Measurements from ENCODE around the gene ITSN2.

Gene ITSN2

DNA sequence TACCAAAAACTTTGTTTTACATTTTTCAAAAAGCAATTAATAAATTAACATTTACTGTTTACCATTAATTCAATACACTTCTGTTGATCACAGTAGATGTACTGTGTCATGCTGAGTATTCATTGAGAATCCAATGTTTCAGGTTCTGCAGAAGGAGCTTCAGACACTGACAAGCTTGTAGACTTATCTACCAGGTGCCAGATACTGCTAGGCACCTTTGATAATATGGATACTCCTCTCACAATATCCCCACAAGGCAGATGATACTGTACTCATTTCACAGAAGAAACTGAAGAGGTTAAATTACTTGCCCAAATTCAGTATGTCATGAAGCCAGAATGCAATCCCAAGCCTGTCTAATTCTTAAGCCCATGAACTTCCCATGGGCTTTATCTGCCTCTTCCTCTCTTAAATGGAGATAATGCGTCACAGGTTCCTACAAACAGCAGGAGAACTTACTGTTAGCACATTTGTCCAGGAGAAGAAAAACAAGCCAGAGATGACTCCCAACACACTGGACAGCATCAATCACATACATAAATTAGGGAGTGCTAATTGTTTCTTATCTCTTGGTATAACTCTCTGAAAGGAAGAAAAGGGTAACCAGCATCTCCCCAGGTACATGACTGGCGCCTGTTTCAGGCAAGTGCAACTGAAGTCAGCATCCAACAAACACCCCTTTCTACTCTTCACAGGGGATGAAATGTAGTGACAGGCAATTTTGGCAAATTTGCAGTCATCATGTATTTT lies 27.4 kb downstream of the ITSN2 start:
- DNase-seq (ENCODE audit: insufficient read length, low spot score) = no peak
- no peak for FAIRE-seq
- TF ChIP-seq, protein P1, sequence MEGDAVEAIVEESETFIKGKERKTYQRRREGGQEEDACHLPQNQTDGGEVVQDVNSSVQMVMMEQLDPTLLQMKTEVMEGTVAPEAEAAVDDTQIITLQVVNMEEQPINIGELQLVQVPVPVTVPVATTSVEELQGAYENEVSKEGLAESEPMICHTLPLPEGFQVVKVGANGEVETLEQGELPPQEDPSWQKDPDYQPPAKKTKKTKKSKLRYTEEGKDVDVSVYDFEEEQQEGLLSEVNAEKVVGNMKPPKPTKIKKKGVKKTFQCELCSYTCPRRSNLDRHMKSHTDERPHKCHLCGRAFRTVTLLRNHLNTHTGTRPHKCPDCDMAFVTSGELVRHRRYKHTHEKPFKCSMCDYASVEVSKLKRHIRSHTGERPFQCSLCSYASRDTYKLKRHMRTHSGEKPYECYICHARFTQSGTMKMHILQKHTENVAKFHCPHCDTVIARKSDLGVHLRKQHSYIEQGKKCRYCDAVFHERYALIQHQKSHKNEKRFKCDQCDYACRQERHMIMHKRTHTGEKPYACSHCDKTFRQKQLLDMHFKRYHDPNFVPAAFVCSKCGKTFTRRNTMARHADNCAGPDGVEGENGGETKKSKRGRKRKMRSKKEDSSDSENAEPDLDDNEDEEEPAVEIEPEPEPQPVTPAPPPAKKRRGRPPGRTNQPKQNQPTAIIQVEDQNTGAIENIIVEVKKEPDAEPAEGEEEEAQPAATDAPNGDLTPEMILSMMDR (IDR thresholded peaks at IDR 0.05; ENCODE audit: insufficient read depth, missing control alignments) = no peak

DNA sequence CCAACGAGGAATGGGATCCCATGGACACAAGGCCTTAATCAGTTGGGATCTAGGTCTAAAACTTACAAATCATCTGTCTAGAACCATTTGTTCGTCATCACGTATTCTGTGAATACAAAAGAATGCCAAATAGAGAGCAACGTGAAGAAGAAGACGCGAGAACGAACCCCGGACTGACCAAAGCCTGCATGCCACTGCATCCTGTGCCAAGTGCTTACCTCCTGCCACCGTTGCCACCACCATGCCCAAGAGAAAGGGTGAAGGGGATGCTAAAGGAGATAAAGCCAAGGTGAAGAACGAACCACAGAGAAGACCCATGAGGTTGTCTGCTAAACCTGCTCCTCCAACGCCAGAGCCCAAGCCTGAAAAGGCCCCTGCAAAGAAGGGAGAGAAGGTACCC lies 30.2 kb downstream of the ITSN2 start:
- DNase-seq (ENCODE audit: insufficient read length, low spot score) (no peak), FAIRE-seq (no peak)
- TF ChIP-seq, protein P1 (IDR thresholded peaks at IDR 0.05; ENCODE audit: insufficient read depth, missing control alignments) = no peak

DNA sequence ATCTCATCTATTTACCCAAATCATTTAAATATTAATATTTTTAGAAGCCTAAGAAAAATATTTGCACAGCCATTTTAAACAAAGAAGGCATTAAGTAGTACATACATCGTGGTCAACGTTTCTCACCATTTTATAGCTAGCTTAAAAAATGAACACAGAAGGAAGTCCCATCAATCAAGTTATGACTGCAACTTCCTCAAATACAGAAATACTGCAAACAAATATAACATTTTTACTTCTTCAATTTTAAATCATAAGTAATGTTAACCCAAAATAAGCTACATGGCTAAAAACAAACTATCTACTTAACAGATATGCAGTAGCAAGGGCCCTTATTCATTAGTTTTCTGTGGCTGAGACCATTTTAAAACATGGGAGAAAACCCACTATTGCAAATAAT lies 30.6 kb downstream of the ITSN2 start:
- FAIRE-seq = no peak
- no peak for DNase-seq (ENCODE audit: insufficient read length, low spot score)

DNA sequence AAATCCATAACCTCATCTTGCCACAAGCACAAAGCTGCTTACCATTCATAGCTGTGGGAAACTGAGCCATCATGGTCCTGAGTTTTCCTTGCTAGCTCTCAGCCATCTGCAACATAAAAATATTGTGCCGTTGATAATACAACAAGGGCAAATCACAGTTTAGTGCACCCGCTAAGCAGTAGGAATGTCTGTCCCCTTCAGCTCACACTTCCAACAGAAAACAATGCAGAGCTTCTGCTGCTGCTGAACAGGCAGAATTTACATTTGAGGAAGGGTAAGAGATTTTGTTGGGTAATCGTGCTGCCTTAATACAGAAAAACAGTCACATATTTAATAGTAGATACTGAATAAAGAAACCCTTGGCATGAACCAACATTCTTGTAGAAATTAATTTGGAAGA lies 32.3 kb downstream of the ITSN2 start:
- FAIRE-seq (no peak), DNase-seq (ENCODE audit: insufficient read length, low spot score) (no peak)
- TF ChIP-seq, protein P1 (IDR thresholded peaks at IDR 0.05; ENCODE audit: insufficient read depth, missing control alignments) = no peak

More for the DNA sequence above, 30.6 kb downstream of the ITSN2 start:
- TF ChIP-seq, protein P1 (IDR thresholded peaks at IDR 0.05; ENCODE audit: insufficient read depth, missing control alignments) = no peak

- TF ChIP-seq, protein P1 (IDR thresholded peaks at IDR 0.05; ENCODE audit: insufficient read depth, missing control alignments) = no peak
- FAIRE-seq (no peak), DNase-seq (ENCODE audit: insufficient read length, low spot score) (no peak)
These were observed 42.8 kb downstream of the ITSN2 start for GRCh38 chr2:24317491-24317920.

GRCh38 chr2:24315669-24316068 lies 44.7 kb downstream of the ITSN2 start:
- FAIRE-seq = no peak
- DNase-seq (ENCODE audit: insufficient read length, low spot score) = no peak
- TF ChIP-seq, protein P1 (IDR thresholded peaks at IDR 0.05; ENCODE audit: insufficient read depth, missing control alignments) = no peak

All from D721Med (cell line).